ENCODE data around the gene C5.

The C5 gene

GRCh38 chr9:120922404-120923195, 127.5 kb downstream of the C5 start:
- DNase-seq (ENCODE audit: low spot score) = no peak
- TF ChIP-seq CTCF (IDR thresholded peaks at IDR 0.05; ENCODE audit: extremely low read depth, insufficient read depth, missing control alignments) = no peak
- in situ Hi-C loops (cut with MboI; ENCODE audit: low pct_unique_long_range_greater_than_20kb, low sequenced_read_pairs, unreplicated experiment) = no loop called here

- DNase-seq (ENCODE audit: low spot score) = no peak
- TF ChIP-seq CTCF (IDR thresholded peaks at IDR 0.05; ENCODE audit: extremely low read depth, insufficient read depth, missing control alignments) = no peak
- in situ Hi-C loops (cut with MboI; ENCODE audit: low pct_unique_long_range_greater_than_20kb, low sequenced_read_pairs, unreplicated experiment) = no loop called here
Measured at GRCh38 chr9:120921661-120922181, 128.4 kb downstream of the C5 start.

- in situ Hi-C loops (cut with MboI; ENCODE audit: low pct_unique_long_range_greater_than_20kb, low sequenced_read_pairs, unreplicated experiment) = no loop called here
- TF ChIP-seq CTCF (IDR thresholded peaks at IDR 0.05; ENCODE audit: extremely low read depth, insufficient read depth, missing control alignments) = no peak
- DNase-seq (ENCODE audit: low spot score) = no peak
Measured at GRCh38 chr9:120920806-120921178, 129.3 kb downstream of the C5 start.

- DNase-seq (ENCODE audit: low spot score) = no peak
- no peak for TF ChIP-seq CTCF (IDR thresholded peaks at IDR 0.05; ENCODE audit: extremely low read depth, insufficient read depth, missing control alignments)
Measured at GRCh38 chr9:120919843-120920805, 130.0 kb downstream of the C5 start.

GRCh38 chr9:120918931-120919842, 130.9 kb downstream of the C5 start:
- no peak for DNase-seq (ENCODE audit: low spot score)
- TF ChIP-seq CTCF (IDR thresholded peaks at IDR 0.05; ENCODE audit: extremely low read depth, insufficient read depth, missing control alignments) = no peak
- in situ Hi-C loops (cut with MboI; ENCODE audit: low pct_unique_long_range_greater_than_20kb, low sequenced_read_pairs, unreplicated experiment) = no loop called here

More at GRCh38 chr9:120919843-120920805, 130.0 kb downstream of the C5 start:
- in situ Hi-C loops (cut with MboI; ENCODE audit: low pct_unique_long_range_greater_than_20kb, low sequenced_read_pairs, unreplicated experiment) = no loop called here
